NCI-H69 (cell line): ENCODE results near the gene TGFBRAP1.

ENCODE experiments used
- DNase-seq: peaks from one replicate; lab custom pipeline; 2025; lab: John Stamatoyannopoulos, UW

TGFBRAP1 gene

GRCh38 chr2:105238664-105239240, 90.8 kb downstream of the TGFBRAP1 start:
- DNase-seq, result no peak

- DNase-seq, result peak; percentile 22
Measured at GRCh38 chr2:105237045-105237765, 92.3 kb downstream of the TGFBRAP1 start.

GRCh38 chr2:105236060-105236424, 93.5 kb downstream of the TGFBRAP1 start:
- DNase-seq, result no peak

GRCh38 chr2:105235388-105236059, 94.0 kb downstream of the TGFBRAP1 start:
- DNase-seq, result peak; percentile 72

GRCh38 chr2:105231232-105231619, 98.3 kb downstream of the TGFBRAP1 start:
- no peak for DNase-seq

- DNase-seq, result no peak
Measured at GRCh38 chr2:105224444-105224843, 105.1 kb downstream of the TGFBRAP1 start.

- no peak for DNase-seq
Measured at GRCh38 chr2:105220604-105221003, 108.9 kb downstream of the TGFBRAP1 start.

GRCh38 chr2:105215586-105216192, 113.8 kb downstream of the TGFBRAP1 start:
- DNase-seq, result no peak
